ENCODE results near the gene CELF2. TPM values are rescaled to one million over a fixed set of nuclear protein-coding genes. Genes with fewer than 3 reads are reported as not detected.

CELF2 gene
- total RNA-seq, 2 donors from 2014 or later: 63.2 to 69.4 TPM

- TF ChIP-seq CTCF (IDR thresholded peaks at IDR 0.05): no peak
- peaks cover 0 to 3% of the 10 kb centered on the region in 2 donors for H3K4me1 ChIP-seq
- H3K27me3 ChIP-seq: no peaks in the 10 kb centered on the region
- no peaks in the 10 kb centered on the region for H3K9me3 ChIP-seq
- no peaks in the 10 kb centered on the region for H3K36me3 ChIP-seq
- H3K27ac ChIP-seq: no peak overlapping the region
- DNase-seq (ENCODE audit: low spot score): no peak
- H3K4me3 ChIP-seq: no peak overlapping the region
These were observed 363.8 kb downstream of the CELF2 start for GRCh38 chr10:11381511-11381910.

- H3K27me3 ChIP-seq: no peaks in the 10 kb centered on the region
- H3K9me3 ChIP-seq: no peaks in the 10 kb centered on the region
- H3K27ac ChIP-seq: no peak overlapping the region
- peaks cover 0 to 3% of the 10 kb centered on the region in 2 donors for H3K4me1 ChIP-seq
- H3K4me3 ChIP-seq: no peak overlapping the region
- no peak for DNase-seq (ENCODE audit: low spot score)
- no peak for TF ChIP-seq CTCF (IDR thresholded peaks at IDR 0.05)
- no peaks in the 10 kb centered on the region for H3K36me3 ChIP-seq
These were observed 364.5 kb downstream of the CELF2 start for GRCh38 chr10:11382187-11382586.

GRCh38 chr10:11386044-11386443, 368.4 kb downstream of the CELF2 start:
- Histone ChIP-seq H3K4me1 (no peaks in the 10 kb centered on the region), H3K27ac (no peak overlapping the region), H3K27me3 (no peaks in the 10 kb centered on the region), H3K9me3 (no peaks in the 10 kb centered on the region), H3K4me3 (no peak overlapping the region), H3K36me3 (no peaks in the 10 kb centered on the region)
- no peak for DNase-seq (ENCODE audit: low spot score)
- no peak for TF ChIP-seq CTCF (IDR thresholded peaks at IDR 0.05)
